Right atrium auricular region (tissue), 2 donors: ENCODE results near the gene SULT1A2. TPM values are rescaled to one million over a fixed set of nuclear protein-coding genes. Genes with fewer than 3 reads are reported as not detected.

Experiments used
- DNase-seq: peaks from one replicate; pipeline ENCODE4 v3.0.0-alpha.2; 2019; ENCODE audit warnings: low spot score
- H3K27ac ChIP-seq, 2 donors: fragments of 200-600 bp; sonication (generic); 1 replicate in 1 of 2; 2 replicates in 1 of 2; pipeline ENCODE4 v1.5.1; 2016 to 2019
- H3K27me3 ChIP-seq, 2 donors: fragments of 200-600 bp; sonication (generic); one replicate each; pipeline versions ENCODE4 v1.5.1 to v1.6.0; 2017 to 2019
- H3K36me3 ChIP-seq: fragments of 200-600 bp; sonication (generic); one replicate; pipeline ENCODE4 v1.5.1; 2016
- H3K4me1 ChIP-seq, 2 donors: fragments of 200-600 bp; sonication (generic); one replicate each; pipeline versions ENCODE4 v1.5.1 to v1.6.0; 2017 to 2019
- H3K4me3 ChIP-seq, 2 donors: fragments of 200-600 bp; sonication (generic); 1 replicate in 1 of 2; 2 replicates in 1 of 2; pipeline ENCODE4 v1.5.1; 2017 to 2019; ENCODE audit warnings: mild to moderate bottlenecking in 1 of 2, moderate library complexity in 1 of 2
- H3K9me3 ChIP-seq, 2 donors: fragments of 200-600 bp; sonication (generic); one replicate each; pipeline ENCODE4 v1.5.1; 2019
- total RNA-seq, 2 donors: library from RNA; depleted of rRNA; stranded (reverse); fragments of >200 nt; gene quantifications; one replicate each; pipeline ENCODE4 v1.1.0, GENCODE V29; 2016
- TF ChIP-seq, protein P1 (sequence below), 2 donors: fragments of 200-600 bp; sonication (generic); IDR thresholded peaks; one replicate each; pipeline ENCODE4 v1.5.1; 2019; ENCODE audit warnings: antibody characterized with exemption in 2 of 2

Gene SULT1A2
- total RNA-seq, 2 donors from 2014 or later = 1.9 to 2.7 TPM

DNA sequence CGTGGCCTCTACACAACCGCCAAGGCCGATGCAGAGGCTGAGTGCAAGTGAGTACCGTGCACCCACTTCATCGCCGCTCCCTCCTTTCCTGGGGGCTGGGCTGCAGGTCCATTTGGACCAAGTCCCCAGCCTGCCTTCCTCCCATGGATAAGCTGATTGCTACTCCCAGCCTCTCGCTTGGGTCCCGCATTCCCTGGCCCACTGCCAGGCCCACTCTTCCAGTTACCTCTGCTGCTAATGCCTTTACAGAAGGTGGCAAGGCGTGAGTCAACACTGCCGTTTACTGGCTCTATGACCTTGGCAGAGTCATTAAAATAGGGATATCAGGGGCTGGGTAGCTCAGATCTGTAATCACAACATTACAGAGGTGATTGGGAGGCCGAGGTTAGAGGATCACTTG lies 11.2 kb downstream of the SULT1A2 start:
- Histone ChIP-seq H3K9me3 (no peaks in the 10 kb centered on the region), H3K27me3 (no peaks in the 10 kb centered on the region), H3K27ac (no peak overlapping the region), H3K36me3 (peaks cover 66% of the 10 kb centered on the region), H3K4me3 (no peak overlapping the region), H3K4me1 (no peaks in the 10 kb centered on the region)
- TF ChIP-seq, protein P1, sequence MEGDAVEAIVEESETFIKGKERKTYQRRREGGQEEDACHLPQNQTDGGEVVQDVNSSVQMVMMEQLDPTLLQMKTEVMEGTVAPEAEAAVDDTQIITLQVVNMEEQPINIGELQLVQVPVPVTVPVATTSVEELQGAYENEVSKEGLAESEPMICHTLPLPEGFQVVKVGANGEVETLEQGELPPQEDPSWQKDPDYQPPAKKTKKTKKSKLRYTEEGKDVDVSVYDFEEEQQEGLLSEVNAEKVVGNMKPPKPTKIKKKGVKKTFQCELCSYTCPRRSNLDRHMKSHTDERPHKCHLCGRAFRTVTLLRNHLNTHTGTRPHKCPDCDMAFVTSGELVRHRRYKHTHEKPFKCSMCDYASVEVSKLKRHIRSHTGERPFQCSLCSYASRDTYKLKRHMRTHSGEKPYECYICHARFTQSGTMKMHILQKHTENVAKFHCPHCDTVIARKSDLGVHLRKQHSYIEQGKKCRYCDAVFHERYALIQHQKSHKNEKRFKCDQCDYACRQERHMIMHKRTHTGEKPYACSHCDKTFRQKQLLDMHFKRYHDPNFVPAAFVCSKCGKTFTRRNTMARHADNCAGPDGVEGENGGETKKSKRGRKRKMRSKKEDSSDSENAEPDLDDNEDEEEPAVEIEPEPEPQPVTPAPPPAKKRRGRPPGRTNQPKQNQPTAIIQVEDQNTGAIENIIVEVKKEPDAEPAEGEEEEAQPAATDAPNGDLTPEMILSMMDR (IDR thresholded peaks at IDR 0.05) = no peak
- DNase-seq = no peak

DNA sequence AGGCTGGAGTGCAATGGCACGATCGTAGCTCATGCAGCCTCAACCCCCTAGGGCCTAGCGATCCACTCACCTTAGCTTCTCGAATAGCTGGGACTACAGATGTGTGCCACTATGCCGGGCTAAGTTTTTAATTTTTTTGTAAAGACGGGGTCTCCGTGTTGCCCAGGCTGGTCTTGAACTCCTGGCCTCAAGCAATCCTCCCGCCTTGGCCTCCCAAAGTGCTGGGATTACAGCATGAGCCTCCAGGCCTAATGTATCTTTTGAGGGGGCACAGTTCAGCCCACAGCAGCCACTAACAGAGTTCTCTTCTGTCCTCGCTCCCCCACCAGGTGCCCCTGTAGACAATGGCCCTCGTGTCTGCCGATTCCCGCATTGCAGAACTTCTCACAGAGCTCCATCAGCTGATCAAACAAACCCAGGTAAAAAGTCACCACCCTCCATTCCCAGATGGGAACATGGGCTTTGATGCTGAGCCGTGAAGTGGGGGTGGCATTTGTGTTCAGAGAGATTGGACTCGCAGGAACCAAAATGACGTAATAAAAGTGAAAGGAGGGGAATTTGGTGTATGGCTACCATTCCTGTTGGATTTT lies 16.0 kb downstream of the SULT1A2 start:
- Histone ChIP-seq H3K4me3 (no peak overlapping the region), H3K9me3 (no peaks in the 10 kb centered on the region), H3K27ac (no peak overlapping the region), H3K27me3 (no peaks in the 10 kb centered on the region), H3K36me3 (peaks cover 32% of the 10 kb centered on the region), H3K4me1 (no peaks in the 10 kb centered on the region)
- TF ChIP-seq, protein P1 (IDR thresholded peaks at IDR 0.05) = no peak
- DNase-seq = no peak

GRCh38 chr16:28575446-28576109 lies 21.3 kb downstream of the SULT1A2 start:
- Histone ChIP-seq H3K27me3 (no peaks in the 10 kb centered on the region), H3K9me3 (no peaks in the 10 kb centered on the region), H3K36me3 (no peaks in the 10 kb centered on the region), H3K4me1 (peaks cover 0 to 29% of the 10 kb centered on the region in 2 donors), H3K4me3 (no peak overlapping the region), H3K27ac (no peak overlapping the region)
- DNase-seq = no peak
- TF ChIP-seq, protein P1 (IDR thresholded peaks at IDR 0.05) = no peak

DNA sequence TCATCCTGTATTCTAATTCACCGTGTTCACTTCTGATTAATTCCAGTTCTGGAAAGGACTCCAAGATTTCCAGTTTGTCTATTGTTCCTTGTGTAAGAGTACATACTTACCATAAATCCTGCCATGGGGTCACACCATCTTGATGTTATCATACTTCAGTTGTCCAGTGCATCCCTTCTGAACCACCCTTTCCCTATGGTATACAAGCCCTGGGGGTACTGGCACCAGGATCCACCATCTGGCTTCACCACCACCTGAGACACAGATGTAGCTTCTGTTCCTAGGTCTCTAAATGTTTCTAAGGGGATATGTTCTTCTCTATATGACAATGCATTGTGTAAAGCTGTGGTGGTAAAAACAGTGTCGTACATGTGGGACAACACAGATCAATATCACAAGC lies 21.9 kb downstream of the SULT1A2 start:
- DNase-seq = no peak
- TF ChIP-seq, protein P1 (IDR thresholded peaks at IDR 0.05) = no peak
- Histone ChIP-seq H3K27ac (no peak overlapping the region), H3K9me3 (no peaks in the 10 kb centered on the region), H3K36me3 (no peaks in the 10 kb centered on the region), H3K4me3 (no peak overlapping the region), H3K4me1 (peaks cover 0 to 29% of the 10 kb centered on the region in 2 donors), H3K27me3 (no peaks in the 10 kb centered on the region)

DNA sequence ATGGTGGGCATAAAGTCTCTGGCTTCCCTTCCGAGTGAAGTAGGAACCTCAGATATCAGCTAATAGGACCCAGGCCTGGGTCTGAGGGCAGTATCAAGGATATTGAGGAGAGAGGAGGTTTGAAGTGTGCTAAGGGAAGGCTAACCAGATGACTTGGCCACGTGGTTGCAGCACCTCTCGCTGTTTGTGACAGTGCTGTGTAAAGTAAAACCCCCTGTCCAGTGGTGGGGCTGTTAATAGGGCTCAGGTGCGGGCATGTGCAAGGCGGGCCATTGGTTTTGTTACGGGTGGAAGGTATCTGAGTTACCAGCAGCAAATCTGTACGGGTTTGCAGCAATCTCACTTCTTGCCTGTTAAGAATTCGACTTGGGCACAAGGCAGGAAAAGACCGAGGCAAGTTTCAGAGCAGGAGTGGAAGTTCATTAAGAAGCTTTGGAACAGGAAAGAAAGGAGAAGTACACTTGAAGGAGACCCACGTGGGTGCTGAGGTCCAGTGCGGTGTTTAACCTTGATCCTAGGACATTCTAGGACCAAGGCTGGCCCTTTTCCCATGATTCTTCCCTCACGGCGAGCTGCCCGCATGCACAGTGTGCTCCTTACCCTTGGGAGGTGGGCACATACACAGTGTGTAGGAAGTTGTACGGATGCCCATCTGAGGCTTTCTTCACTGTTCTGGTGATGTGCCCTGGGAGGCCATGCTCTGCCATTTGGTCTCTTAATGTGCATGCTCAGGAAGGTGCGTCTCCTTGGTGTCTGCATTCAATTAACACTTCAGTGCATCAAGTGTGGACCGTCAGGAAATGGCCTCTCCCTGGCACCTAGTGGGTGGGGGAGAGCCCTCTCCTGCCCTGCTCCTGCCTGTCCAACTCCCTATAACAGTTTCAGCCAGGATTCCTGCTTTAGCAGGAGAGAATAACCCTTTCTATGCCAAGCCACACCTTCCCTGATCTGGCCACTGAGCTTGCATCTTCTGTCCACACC lies 22.8 kb downstream of the SULT1A2 start:
- TF ChIP-seq, protein P1 (IDR thresholded peaks at IDR 0.05) = no peak
- Histone ChIP-seq H3K4me3 (no peak overlapping the region), H3K36me3 (no peaks in the 10 kb centered on the region), H3K27ac (peak overlapping the region; percentile 80 to 85), H3K27me3 (no peaks in the 10 kb centered on the region), H3K4me1 (peaks cover 0 to 29% of the 10 kb centered on the region in 2 donors), H3K9me3 (no peaks in the 10 kb centered on the region)
- DNase-seq = no peak
